Calu3 (cell line): ENCODE results near the gene SLC12A3. TPM values are rescaled to one million over a fixed set of nuclear protein-coding genes. Genes with fewer than 3 reads are reported as not detected.

ENCODE experiments used
- BruUV-seq: library from RNA; stranded (reverse); fragments of 400-500 nt; replicated peaks from 2 replicates; lab custom pipeline; 2021; lab: Mats Ljungman, UMichigan
- CTCF ChIA-PET: fragments of 300-600 bp; sonication (Branson Sonifier 250); formaldehyde crosslinking; loops from one replicate; lab custom pipeline; 2022; ENCODE audit warnings: antibody characterized with exemption; lab: Charles Lee
- DNase-seq: peaks from one replicate; pipeline ENCODE4 v3.0.0; 2022
- H3K27ac Mint-ChIP-seq: one replicate; pipeline ENCODE4 v1.8.0; 2022; ENCODE audit warnings: mixed read lengths; ENCODE audit not compliant: unreplicated experiment
- H3K27me3 Mint-ChIP-seq: one replicate; pipeline ENCODE4 v1.8.0; 2022; ENCODE audit warnings: mixed read lengths; ENCODE audit not compliant: unreplicated experiment
- H3K36me3 Mint-ChIP-seq: one replicate; pipeline ENCODE4 v1.8.0; 2022; ENCODE audit warnings: mild to moderate bottlenecking, moderate library complexity, mixed read lengths; ENCODE audit not compliant: insufficient read depth, unreplicated experiment
- H3K4me1 Mint-ChIP-seq: one replicate; pipeline ENCODE4 v1.8.0; 2022; ENCODE audit warnings: mild to moderate bottlenecking, low read depth, mixed read lengths; ENCODE audit not compliant: unreplicated experiment
- H3K4me3 Mint-ChIP-seq: one replicate; pipeline ENCODE4 v1.8.0; 2022; ENCODE audit warnings: mild to moderate bottlenecking, low read depth, moderate library complexity, mixed read lengths; ENCODE audit not compliant: unreplicated experiment
- H3K9me3 Mint-ChIP-seq: one replicate; pipeline ENCODE4 v1.8.0; 2022; ENCODE audit warnings: low read depth, mixed read lengths; ENCODE audit not compliant: unreplicated experiment
- CTCF ChIP-seq: fragments of 200-600 bp; IDR thresholded peaks from one replicate; pipeline ENCODE4 v1.8.0; 2022; ENCODE audit warnings: antibody characterized with exemption; ENCODE audit not compliant: unreplicated experiment
- intact Hi-C: fragments of 100-400 bp; cut with micrococcal nuclease; formaldehyde crosslinking; loops from one replicate; pipeline ENCODE4 v1.10.0; 2022; ENCODE audit not compliant: unreplicated experiment
- total RNA-seq: library from RNA; stranded (reverse); gene quantifications from 2 replicates; pipeline ENCODE4 v1.2.3, GENCODE V29; 2022

Gene SLC12A3
- total RNA-seq, 1 experiment from 2014 or later = not detected

GRCh38 chr16:56909527-56909979, 44.5 kb downstream of the SLC12A3 start:
- DNase-seq = no peak
- no peaks in the 10 kb centered on the region for H3K9me3 Mint-ChIP-seq
- no peak overlapping the region for H3K4me3 Mint-ChIP-seq
- H3K27me3 Mint-ChIP-seq = peaks cover 83% of the 10 kb centered on the region
- peaks cover 16% of the 10 kb centered on the region for H3K4me1 Mint-ChIP-seq
- CTCF ChIA-PET = no interaction called here
- TF ChIP-seq CTCF = no peak
- no peak overlapping the region for H3K27ac Mint-ChIP-seq
- BruUV-seq = no TSS peak
- no peaks in the 10 kb centered on the region for H3K36me3 Mint-ChIP-seq
- intact Hi-C loops = no loop called here

- no peak for TF ChIP-seq CTCF
- no peak for DNase-seq
- no peak overlapping the region for H3K27ac Mint-ChIP-seq
- CTCF ChIA-PET = interaction anchor here (0.5 to 0.7 kb wide), 2 partner anchors 22 to 287 kb away, joined by 3 to 4 read pairs; no protein-coding TSS in a partner anchor
- H3K9me3 Mint-ChIP-seq = no peaks in the 10 kb centered on the region
- peaks cover 16% of the 10 kb centered on the region for H3K4me1 Mint-ChIP-seq
- H3K4me3 Mint-ChIP-seq = no peak overlapping the region
- BruUV-seq = no TSS peak
- H3K27me3 Mint-ChIP-seq = peaks cover 87% of the 10 kb centered on the region
- intact Hi-C loops = no loop called here
- H3K36me3 Mint-ChIP-seq = no peaks in the 10 kb centered on the region
Observed at GRCh38 chr16:56910112-56910511, 45.1 kb downstream of the SLC12A3 start.

- H3K27ac Mint-ChIP-seq = no peak overlapping the region
- H3K36me3 Mint-ChIP-seq = no peaks in the 10 kb centered on the region
- H3K27me3 Mint-ChIP-seq = peaks cover 86% of the 10 kb centered on the region
- no peak for TF ChIP-seq CTCF
- intact Hi-C loops = no loop called here
- H3K4me3 Mint-ChIP-seq = no peak overlapping the region
- peaks cover 16% of the 10 kb centered on the region for H3K4me1 Mint-ChIP-seq
- DNase-seq = no peak
- CTCF ChIA-PET = interaction anchor here (0.5 to 0.7 kb wide), 4 partner anchors 23 to 437 kb away, joined by 3 to 7 read pairs (median 4); no protein-coding TSS in a partner anchor
- no peaks in the 10 kb centered on the region for H3K9me3 Mint-ChIP-seq
- no TSS peak for BruUV-seq
Observed at GRCh38 chr16:56910654-56911539, 45.9 kb downstream of the SLC12A3 start.

- Mint-ChIP-seq H3K36me3 (no peaks in the 10 kb centered on the region), H3K27ac (no peak overlapping the region), H3K4me3 (no peak overlapping the region), H3K9me3 (no peaks in the 10 kb centered on the region), H3K4me1 (peaks cover 16% of the 10 kb centered on the region), H3K27me3 (peaks cover 85% of the 10 kb centered on the region)
- CTCF ChIA-PET = interaction anchor here (0.6 kb wide), 1 partner anchor 438 kb away, joined by 3 read pairs; no protein-coding TSS in a partner anchor
- DNase-seq = no peak
- intact Hi-C loops = no loop called here
- TF ChIP-seq CTCF = no peak
- BruUV-seq = no TSS peak
Observed at GRCh38 chr16:56911771-56912571, 47.0 kb downstream of the SLC12A3 start.
